Germinal center (tissue), 1 donor: Measurements from ENCODE around the gene TSPAN4.

ENCODE experiments used
- DNase-seq: peaks from one replicate; pipeline ENCODE4 v3.0.0; 2012; ENCODE audit warnings: mixed read lengths, low spot score

Gene TSPAN4

DNA sequence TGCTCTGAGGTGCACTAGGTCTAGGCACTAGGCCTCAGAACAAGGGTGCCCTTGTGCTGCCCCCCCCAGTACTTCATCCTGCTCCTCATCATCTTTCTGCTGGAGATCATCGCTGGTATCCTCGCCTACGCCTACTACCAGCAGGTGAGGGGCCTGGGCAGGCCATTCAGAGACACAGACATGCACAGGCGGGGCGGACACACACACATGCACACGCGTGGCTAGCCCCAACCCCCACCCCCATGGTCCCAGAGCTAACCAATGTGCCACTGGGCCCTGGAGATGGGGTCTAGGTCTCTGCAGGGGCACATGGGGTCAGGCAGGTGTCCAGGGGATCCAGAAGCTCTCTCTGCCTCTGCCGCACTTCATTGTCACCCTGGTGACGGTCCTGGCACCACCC, 6.0 kb upstream of the TSPAN4 start:
- no peak for DNase-seq

DNA sequence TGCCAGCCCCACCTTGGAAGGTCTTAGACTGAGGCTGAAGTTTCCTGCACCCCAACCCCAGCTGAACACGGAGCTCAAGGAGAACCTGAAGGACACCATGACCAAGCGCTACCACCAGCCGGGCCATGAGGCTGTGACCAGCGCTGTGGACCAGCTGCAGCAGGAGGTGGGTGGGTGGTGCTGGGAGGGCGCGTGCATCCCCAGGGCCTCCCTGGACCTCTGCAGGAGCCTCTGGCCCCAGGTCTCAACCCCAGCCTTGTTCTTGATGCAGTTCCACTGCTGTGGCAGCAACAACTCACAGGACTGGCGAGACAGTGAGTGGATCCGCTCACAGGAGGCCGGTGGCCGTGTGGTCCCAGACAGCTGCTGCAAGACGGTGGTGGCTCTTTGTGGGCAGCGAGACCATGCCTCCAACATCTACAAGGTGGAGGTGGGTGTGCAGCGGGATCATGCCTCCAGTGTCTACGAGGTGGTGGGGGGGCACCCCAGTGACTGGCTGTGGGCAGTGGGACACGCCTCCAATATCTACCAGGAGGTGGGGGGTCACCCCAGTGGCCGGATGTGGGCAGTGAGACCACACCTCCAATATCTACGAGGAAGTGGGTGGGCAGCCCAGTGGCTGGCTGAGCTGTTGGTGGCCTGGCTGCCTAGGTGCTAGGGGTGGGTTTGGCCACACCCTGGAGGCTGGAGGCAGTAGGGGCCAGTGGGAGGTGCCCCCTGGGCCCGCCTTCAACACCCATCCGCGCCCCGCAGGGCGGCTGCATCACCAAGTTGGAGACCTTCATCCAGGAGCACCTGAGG, 5.3 kb upstream of the TSPAN4 start:
- DNase-seq: no peak

DNA sequence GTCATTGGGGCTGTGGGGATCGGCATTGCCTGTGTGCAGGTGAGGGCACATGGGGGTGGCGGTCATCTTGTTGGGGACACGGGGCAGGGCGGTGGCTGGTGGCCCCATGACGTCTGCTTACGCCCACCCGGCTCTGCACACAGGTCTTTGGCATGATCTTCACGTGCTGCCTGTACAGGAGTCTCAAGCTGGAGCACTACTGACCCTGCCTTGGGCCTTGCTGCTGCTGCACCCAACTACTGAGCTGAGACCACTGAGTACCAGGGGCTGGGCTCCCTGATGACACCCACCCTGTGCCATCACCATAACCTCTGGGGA, 4.7 kb upstream of the TSPAN4 start:
- DNase-seq: no peak

DNA sequence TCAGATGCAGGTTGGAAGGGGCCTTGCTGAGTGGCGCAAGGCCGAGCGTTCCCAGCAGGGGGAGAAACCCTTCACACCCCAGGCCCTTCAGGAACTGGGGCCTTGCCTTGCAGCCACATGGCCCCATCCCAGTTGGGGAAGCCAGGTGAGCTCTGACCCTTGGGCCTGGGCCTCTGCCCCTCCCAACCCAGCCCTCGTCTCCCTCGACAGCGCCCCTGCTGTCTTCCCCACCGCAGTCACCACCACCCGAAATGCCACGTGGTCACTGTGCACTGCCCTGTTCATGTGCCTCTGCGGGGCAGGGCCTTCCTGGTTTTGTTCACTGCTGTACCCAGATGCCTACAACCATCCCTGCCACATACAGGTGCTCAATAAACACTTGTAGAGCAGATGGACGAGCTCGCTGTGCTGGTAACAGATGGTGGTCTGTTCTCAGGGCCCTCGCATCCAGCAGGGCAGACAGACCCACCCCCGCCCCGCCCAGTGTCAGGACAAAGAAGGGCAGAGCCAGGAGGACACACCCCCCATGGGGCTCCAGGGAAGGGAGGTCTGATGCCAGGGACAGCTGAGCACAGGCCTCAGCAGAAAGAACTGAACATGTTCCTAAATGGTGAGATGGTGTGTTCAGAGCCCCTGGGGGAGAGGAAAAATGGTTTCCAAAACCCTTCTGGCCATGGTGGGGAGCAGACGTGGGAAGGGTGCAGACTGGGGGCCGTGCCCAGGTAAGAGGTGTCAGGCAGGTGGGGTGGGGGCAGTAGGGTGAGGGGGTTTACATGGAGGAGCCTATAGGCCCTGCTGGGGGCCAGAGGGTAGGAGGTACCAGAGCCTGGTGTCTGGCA, 4.0 kb upstream of the TSPAN4 start:
- no peak for DNase-seq

DNA sequence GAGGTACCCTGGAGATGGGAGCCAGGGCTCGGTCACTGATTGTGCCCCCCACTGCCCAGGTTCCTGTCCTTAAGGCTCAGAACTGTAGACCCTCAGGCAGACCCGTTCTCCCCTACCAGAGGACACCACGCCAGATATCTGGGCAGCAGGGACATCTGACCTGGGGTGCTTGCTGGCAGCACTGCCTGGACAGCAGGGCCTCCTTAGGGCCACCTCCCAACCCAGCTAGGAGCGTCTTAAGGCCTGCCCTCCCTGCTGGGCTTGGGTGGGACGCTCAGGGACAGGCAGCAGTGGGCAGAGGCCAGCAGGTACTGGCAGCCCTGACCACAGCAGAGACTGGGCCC, 3.4 kb upstream of the TSPAN4 start:
- no peak for DNase-seq

DNA sequence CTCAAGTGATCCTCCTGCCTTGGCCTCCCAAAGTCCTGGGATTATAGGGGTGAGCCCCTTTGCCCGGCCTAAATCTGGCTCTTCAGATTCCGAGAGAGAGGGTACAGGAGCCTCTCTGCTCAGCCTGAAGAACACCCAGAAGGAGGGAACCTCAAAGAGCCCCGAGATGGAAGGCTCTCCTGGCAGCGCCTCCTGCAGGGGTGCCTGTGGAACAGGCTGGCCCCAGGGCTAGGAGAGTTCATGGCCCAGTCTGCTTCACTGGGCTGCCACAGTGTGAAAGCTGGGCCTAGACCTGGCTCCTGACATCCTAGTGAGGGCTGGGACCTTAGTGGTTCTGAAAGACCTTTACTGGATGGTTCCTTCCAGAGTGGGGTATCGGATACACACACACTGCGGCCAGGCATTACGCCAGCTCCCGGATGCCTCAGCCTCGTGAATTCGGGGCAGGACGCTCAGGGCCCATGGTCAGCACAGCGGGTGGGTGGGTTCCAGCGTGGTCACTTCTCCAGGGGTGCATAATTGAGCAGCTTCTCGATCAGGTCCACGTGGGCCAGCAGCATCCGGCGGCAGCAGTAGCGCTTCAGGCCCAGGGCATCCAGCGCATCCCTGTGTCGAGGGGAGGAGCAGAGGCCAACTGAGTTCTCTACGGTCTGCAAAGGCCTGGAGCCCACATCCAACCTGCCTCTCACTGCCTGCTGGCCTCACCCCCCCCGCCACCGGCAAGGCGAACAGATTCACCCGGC, 2.6 kb upstream of the TSPAN4 start:
- DNase-seq: no peak

DNA sequence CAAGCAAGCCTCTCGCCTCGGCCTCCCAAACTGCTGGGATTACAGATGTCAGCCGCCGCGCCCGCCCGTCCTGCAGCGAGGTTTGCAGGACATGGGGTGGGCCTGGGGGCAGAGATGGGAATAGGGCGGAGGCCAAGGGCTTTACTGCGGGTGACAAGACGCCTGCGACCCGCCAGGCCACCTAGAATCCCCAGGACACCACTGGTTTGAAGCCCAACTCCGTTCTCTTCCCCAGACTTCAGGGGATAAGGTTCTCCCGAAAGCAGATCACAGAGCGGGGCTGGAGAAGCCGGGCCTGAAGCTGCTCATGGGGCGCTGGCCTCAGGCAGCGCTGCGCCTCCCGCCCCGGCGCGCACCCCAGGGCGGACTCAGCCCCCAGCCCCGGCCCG, 677 bp upstream of the TSPAN4 start:
- DNase-seq: no peak

DNA sequence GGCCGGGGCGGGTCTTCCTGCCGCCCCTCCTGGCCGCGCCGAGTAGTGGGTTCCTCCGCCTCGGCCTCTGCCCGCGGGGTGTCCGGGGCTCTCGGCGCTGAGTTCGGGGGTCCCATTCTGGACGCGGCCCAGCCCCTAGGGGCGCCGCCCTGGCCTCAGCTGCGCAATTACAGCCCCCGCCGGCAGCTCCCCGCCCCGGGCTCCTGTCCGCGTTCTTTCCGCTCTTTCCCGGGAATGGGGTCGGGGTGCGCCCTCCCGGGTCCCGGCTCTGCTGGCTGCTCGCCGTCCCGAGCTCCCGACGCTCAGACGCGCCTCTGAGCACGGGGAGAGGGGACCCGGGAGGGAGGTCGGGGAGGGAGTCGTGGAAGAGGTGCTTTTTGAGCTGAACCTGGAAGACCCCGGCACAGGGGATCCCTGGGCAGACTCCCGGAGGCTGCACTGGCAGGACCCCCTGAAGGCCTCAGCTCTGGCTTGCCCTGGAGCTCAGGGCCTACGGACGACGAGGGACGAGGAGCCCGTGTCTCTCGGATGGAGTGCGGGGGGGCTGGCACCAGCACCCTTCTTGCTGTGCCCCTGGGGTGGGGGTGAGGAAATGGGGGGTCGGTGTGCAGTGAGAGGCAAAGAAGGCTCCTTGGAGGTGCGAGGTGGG, 558 bp downstream of the TSPAN4 start:
- no peak for DNase-seq

DNA sequence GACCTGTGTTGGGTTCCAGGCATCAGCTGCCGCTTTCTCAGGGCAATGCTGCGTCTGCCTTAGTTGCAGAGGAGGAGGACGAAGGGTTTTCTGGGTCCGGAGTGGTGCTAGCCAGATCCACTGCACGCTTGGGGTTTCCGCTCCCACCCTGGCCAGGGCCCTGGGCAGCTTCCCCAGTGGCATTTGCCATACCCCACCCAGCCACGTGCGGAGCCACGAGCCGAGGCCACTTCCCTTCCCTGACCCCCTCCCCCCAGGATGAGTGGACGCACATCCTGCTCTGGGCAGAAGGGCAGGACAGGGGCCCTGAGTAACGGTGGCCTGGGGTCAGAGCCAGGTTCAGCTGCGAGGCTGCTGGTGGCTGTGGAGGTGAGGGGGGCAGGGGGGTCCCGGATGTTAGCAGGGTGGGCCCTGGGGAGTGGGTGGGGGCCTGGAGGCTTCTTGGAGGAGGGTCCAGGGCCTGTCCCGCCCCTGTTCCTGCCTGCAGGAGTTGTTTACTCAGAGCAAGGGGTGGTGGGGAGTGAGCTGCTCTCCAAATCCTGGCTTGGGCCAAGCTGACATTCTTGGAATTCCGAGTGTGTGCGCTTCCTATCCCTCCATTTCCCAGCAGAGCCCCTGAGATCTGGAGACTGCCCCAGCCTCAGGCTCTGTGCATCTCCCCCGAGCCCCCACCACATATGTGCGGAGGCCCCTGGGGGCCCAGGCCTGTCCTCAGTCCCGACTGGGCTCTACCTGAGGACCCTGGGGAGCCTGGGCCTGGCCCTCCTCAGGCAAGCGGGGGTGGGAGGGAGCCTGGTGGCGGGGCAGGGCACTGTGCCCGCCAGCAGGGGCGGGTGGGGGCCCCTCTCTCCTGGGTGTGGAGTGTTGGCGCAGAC, 1.4 kb downstream of the TSPAN4 start:
- no peak for DNase-seq

DNA sequence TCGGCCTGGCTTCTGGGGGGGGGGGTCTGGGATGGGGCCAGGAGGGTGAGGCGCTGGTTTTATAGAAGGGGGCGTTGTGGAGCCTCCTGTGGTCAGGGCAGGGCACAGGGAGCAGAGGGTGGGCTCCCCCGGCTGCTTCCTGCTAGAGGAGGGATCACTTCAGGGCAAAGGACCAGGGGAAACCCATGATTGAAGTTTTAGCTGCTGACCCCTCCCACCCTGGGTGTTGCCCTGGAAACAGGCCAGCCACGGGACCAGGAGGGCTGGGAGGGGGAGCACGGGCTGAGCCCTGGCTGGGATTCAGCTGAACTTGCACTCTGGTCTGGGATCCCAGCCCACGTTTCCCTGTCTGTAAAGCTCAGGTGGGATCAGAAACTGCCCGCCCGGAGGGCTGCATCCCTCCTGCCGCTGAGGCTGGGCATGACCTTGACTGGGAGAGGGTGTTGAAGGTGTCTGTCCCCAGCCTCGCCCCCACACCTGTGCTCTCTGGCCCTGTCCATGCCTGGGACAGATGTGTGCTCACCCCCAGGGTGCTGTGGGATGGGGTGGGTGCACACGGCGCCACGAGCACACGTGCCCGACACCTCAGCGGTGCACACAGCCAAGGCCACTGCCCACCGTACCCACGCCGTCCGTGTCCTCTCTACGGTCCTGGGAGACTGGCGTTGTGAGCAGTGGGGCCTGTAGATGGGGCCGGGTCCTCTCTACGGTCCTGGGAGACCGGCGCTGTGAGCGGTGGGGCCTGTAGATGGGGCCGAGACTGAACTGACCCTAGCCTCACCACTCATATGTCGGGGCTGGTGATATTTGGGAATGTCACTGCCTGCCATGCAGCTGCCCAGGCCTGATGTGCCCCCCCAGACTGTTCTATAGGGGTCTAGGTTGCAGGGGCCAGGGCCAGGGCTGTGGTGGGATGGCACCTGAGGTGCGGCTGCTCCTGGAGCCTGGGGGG, 2.3 kb downstream of the TSPAN4 start:
- no peak for DNase-seq

DNA sequence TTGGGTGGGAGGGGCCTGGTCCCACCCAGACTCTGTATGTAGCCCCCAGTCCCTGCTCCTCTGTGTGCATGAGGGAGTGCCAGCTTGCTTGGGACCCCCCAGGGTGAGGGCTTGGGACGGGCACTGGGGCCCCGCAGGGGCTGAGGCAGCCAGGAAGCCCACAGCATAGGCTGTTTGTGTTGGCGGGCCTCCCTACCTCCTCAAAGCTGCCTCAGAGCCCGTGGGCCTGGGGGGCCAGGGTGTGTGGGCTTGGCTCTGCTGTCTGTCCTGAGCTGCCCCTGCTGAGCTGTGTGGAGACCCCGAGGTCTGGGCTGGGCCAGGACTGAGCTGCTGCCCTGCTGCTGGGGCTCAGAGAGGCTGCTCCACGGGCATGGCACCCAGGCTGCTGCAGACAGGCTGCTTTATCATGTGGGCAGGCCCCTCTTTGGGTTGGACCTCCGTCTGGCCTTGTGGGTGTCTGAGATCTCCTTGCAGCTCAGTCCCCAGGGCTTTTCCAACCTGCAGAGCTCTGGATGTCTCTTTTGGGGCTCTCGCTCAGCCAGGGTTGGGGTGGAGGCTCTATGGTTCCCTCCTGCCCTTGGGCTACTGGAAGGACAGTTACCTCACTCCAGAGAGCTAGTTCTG, 3.3 kb downstream of the TSPAN4 start:
- no peak for DNase-seq

DNA sequence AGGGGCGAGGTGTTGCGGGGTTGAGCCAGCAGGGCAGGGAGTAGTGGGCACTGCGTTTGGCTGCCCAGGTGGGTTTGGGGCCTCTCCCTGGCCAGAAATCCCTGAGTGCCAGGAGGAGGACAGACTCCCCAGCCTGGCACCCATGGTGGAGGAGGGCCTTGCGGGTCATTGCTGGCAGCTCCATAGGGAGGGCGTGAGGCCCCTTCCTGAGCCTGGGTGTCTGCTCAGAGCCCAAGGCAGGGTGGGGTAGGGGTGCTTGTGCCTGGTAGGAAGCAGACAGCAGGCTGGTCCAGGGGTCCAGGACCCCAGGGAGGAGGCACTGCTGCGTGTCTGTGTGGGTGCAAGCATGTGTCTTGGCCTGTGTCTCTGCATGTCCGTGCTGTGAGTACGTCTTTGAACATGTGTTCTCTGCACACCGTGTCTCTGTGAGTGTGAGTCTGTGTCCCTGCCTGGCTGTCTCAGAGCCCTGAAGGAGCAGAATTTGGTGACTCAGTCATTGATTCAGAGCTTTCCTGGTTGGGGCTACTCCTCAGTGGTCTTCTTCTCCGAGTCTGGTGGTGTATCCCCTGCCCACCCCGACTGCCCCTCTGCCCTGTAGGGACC, 3.9 kb downstream of the TSPAN4 start:
- DNase-seq: no peak

DNA sequence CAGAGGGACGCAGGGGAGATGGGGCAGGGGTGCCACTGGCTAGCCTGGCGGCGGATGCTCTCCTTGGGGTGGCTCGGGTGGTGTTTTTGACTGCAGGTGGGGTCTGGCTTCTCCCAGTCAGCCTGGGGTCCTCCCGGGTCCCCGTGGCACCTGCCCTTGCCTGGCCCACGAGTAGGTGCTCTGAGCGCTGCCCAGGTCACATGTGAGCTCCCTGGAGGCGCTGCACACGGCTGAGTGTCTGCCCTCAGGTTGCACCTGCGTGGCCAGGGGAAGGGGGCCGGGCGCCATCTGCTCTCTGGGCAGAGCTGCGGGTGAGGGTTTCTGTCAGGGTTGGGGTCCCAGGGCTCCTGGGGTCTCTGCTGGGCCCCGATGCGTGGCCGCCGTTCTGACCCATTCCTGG, 5.2 kb downstream of the TSPAN4 start:
- DNase-seq: no peak

DNA sequence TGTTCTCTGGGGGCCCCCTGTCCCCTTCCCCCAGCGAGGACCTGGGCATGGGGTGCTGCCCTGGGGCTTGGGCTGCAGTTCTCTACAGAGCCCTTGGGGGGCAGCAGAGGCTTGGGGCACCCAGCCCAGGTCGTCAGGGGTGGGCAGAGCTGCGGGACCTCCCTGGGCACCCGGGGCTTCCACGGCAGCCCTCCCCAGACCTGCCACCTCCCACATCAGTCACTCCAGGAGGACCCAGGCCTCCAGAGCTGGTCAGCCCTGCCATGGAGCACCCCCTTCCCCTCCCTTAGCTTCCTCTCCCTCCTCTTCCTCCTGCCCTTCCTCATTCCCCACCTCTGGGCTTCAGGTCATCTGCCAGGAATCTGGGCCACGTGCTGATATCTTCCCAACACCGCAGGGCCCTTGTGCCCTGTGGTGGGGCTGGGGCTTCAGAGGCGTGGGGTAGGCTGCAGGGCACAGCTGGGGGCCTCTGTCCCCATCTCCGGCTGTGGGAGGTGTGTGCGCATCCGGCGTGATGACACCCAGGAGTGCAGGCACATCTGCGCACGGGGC, 5.8 kb downstream of the TSPAN4 start:
- DNase-seq: peak; percentile 82

DNA sequence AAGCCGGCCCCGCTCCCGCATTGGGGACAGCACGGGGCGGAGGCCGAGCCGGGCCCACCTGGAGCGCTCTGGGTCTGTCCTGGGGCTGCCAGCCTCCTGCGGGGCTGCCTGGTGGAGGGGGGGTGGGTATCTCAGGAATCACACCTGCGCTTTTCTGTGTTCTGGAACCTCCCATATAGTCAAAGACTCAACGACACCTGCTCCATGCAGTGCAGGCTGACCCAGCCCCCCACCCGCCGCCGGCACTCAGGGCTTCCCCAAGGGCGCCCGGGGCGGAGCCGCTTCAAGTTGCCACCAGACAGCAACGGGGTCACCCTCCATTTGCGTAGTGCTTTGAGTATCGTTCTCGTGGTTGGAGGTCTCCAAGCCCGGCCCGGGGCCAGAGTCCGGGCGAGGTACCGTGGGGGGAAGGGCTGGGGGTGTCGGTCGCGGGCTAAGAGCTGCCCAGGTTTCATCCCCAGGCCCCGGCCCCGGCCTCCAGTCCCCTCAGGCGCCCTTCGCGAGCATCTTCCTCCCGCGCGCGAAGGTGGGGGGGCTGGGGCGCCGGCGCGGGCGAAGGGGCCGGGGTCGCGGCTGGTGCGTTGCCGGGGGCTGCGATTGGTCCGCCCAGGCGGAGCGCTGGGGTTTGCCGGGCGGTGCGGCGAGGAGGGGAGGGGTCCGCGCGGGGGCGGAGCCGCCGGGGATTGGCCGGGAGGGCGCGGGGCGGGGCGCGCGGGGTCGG, 6.6 kb downstream of the TSPAN4 start:
- peak; percentile 54 for DNase-seq

DNA sequence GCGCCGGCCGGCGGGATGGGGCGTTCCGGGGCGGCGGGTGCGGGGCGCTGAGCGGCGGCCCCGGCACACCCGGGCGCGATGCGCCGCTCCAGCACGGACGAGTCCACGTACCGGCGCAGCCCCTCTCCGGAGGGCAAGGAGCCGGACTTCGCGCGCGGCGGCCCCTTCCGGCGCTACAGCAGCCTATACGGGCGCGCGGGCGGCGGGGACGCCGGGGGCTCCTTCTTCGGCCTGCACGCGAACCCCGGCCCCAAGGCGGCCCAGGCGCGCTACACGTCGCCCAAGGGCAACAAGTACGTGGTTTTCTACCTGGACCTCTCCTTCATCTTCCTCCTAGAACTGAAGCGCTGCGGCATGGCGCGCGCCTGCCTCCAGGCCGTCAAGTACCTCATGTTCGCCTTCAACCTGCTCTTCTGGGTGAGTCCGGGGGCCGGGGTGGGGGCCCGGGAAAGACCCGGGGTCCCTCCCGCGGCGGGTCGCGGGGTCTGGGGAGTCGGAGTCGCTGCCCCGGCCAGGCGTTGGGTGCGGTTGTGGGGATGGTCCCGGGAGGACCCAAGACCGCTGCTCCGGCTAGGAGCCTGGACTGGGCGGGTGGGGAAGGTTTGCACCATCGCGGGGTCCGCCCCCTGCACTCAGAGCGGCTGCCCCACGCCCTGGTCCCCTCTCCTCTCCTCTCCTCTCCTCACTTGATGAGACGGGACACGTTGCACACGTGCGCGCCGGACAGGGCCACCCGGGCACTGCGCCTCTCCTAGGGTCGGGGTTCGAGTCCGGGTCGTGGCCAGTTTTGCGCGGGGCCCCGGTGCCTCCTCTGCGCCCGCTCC, 7.5 kb downstream of the TSPAN4 start:
- peak; percentile 45 for DNase-seq
